ENCODE results near the gene RBM4.

Gene RBM4

GRCh38 chr11:66614073-66614472, 24.4 kb upstream of the RBM4 start:
- H3K36me3 ChIP-seq (ENCODE audit: control insufficient read depth, low read length), result peaks cover 30% of the 10 kb centered on the region
- H3K27me3 ChIP-seq (ENCODE audit: control insufficient read depth, low read length), result no peaks in the 10 kb centered on the region
- H3K27ac ChIP-seq (ENCODE audit: low read depth, low read length), result no peak overlapping the region
- no peak overlapping the region for H3K4me3 ChIP-seq (ENCODE audit: low read length)
- H3K9me2 ChIP-seq (replicated peaks; ENCODE audit: control insufficient read depth, low read length), result no peaks in the 10 kb centered on the region
- H3K4me1 ChIP-seq (ENCODE audit: control insufficient read depth, low read length), result peaks cover 67% of the 10 kb centered on the region
- TF ChIP-seq CTCF (IDR thresholded peaks at IDR 0.05; ENCODE audit: low read depth, low read length, poor library complexity, severe bottlenecking) (no peak), EZH2phosphoT487 (IDR thresholded peaks at IDR 0.05; ENCODE audit: borderline replicate concordance, low read length) (no peak)
- H3K79me2 ChIP-seq (ENCODE audit: control insufficient read depth, low read length), result peaks cover 64% of the 10 kb centered on the region
- no peaks in the 10 kb centered on the region for H3K9me3 ChIP-seq (ENCODE audit: control insufficient read depth, insufficient read depth, low read length)
- peaks cover 21% of the 10 kb centered on the region for H3F3A ChIP-seq (ENCODE audit: control insufficient read depth, insufficient read depth)
- peaks cover 19% of the 10 kb centered on the region for H4K20me1 ChIP-seq (ENCODE audit: control insufficient read depth, insufficient read depth, low read depth, low read length)
- H3K4me2 ChIP-seq (ENCODE audit: low read length), result no peak overlapping the region

- peak within 1 kb of the TSS; percentile 89 for H3K4me3 ChIP-seq (ENCODE audit: low read length)
- no peaks in the 10 kb centered on the region for H3K9me2 ChIP-seq (replicated peaks; ENCODE audit: control insufficient read depth, low read length)
- H3K4me2 ChIP-seq (ENCODE audit: low read length), result peak within 1 kb of the TSS; percentile 97
- peaks cover 11% of the 10 kb centered on the region for H3F3A ChIP-seq (ENCODE audit: control insufficient read depth, insufficient read depth)
- TF ChIP-seq EZH2phosphoT487 (IDR thresholded peaks at IDR 0.05; ENCODE audit: borderline replicate concordance, low read length), result no peak
- no peak for TF ChIP-seq CTCF (IDR thresholded peaks at IDR 0.05; ENCODE audit: low read depth, low read length, poor library complexity, severe bottlenecking)
- H3K27ac ChIP-seq (ENCODE audit: low read depth, low read length), result peak within 1 kb of the TSS; percentile 82
- peaks cover 64% of the 10 kb centered on the region for H3K4me1 ChIP-seq (ENCODE audit: control insufficient read depth, low read length)
- H3K27me3 ChIP-seq (ENCODE audit: control insufficient read depth, low read length), result no peaks in the 10 kb centered on the region
- H3K9me3 ChIP-seq (ENCODE audit: control insufficient read depth, insufficient read depth, low read length), result no peaks in the 10 kb centered on the region
- peaks cover 37% of the 10 kb centered on the region for H4K20me1 ChIP-seq (ENCODE audit: control insufficient read depth, insufficient read depth, low read depth, low read length)
- H3K79me2 ChIP-seq (ENCODE audit: control insufficient read depth, low read length), result peaks cover 83% of the 10 kb centered on the region
- peaks cover 53% of the 10 kb centered on the region for H3K36me3 ChIP-seq (ENCODE audit: control insufficient read depth, low read length)
Measured at GRCh38 chr11:66616379-66617154, 21.9 kb upstream of the RBM4 start, which contains the start of gene RBM14. RBM14 (plus strand) TSS chr11:66616630; CDS start chr11:66616721, 91 bp downstream.

GRCh38 chr11:66617155-66617834, 21.2 kb upstream of the RBM4 start:
- Histone ChIP-seq H3K36me3 (ENCODE audit: control insufficient read depth, low read length) (peaks cover 60% of the 10 kb centered on the region), H3K27ac (ENCODE audit: low read depth, low read length) (peak overlapping the region; percentile 82)

More at GRCh38 chr11:66617155-66617834, 21.2 kb upstream of the RBM4 start:
- no peaks in the 10 kb centered on the region for H3K27me3 ChIP-seq (ENCODE audit: control insufficient read depth, low read length)
- peak overlapping the region; percentile 97 for H3K4me2 ChIP-seq (ENCODE audit: low read length)
- H3K4me3 ChIP-seq (ENCODE audit: low read length), result peak overlapping the region; percentile 89
- peaks cover 59% of the 10 kb centered on the region for H3K4me1 ChIP-seq (ENCODE audit: control insufficient read depth, low read length)
- TF ChIP-seq CTCF (IDR thresholded peaks at IDR 0.05; ENCODE audit: low read depth, low read length, poor library complexity, severe bottlenecking) (no peak), EZH2phosphoT487 (IDR thresholded peaks at IDR 0.05; ENCODE audit: borderline replicate concordance, low read length) (no peak)
- no peaks in the 10 kb centered on the region for H3K9me3 ChIP-seq (ENCODE audit: control insufficient read depth, insufficient read depth, low read length)
- H3K9me2 ChIP-seq (replicated peaks; ENCODE audit: control insufficient read depth, low read length), result no peaks in the 10 kb centered on the region
- H3F3A ChIP-seq (ENCODE audit: control insufficient read depth, insufficient read depth), result peaks cover 11% of the 10 kb centered on the region
- peaks cover 42% of the 10 kb centered on the region for H4K20me1 ChIP-seq (ENCODE audit: control insufficient read depth, insufficient read depth, low read depth, low read length)
- peaks cover 85% of the 10 kb centered on the region for H3K79me2 ChIP-seq (ENCODE audit: control insufficient read depth, low read length)
